SK-N-SH (cell line): Measurements from ENCODE around the gene EXOC3L1. TPM values are rescaled to one million over a fixed set of nuclear protein-coding genes. Genes with fewer than 3 reads are reported as not detected.

Experiments used
- CTCF ChIA-PET: fragments of 300-600, 350-600 bp; formaldehyde crosslinking; extraction: SDS; loops from one replicate; lab custom pipeline; 2021; lab: Yijun Ruan, JAX
- POLR2A ChIA-PET: fragments of 350-600 bp; sonication (Branson Sonifier 250); formaldehyde crosslinking; extraction: SDS; loops from one replicate; lab custom pipeline; 2020; ENCODE audit warnings: antibody characterized with exemption, inconsistent platforms; lab: Yijun Ruan, JAX
- DNase-seq: peaks from one replicate; pipeline ENCODE4 v3.0.0; 2012
- H2AFZ ChIP-seq: fragments of 200-600 bp; sonication (generic); 2 replicates; pipeline ENCODE4 v1.8.1; 2016; ENCODE audit warnings: antibody characterized with exemption, mild to moderate bottlenecking, low read depth
- H3F3A ChIP-seq: fragments of 200-600 bp; sonication (generic); replicated peaks from 2 replicates; pipeline ENCODE3; 2016; ENCODE audit warnings: antibody characterized with exemption, mild to moderate bottlenecking; ENCODE audit not compliant: insufficient read depth
- H3K27ac ChIP-seq, 2 experiments: fragments of 200-500 bp in 1 of 2; fragments of 200-600 bp in 1 of 2; sonication (Bioruptor generic) in 1 of 2; sonication (generic), shearing (Covaris generic) in 1 of 2; 2 replicates each; pipeline versions ENCODE4 v1.5.1 to v1.6.1; 2014 to 2016; ENCODE audit warnings: low read depth in 2 of 2, inconsistent platforms in 1 of 2, low read length in 1 of 2, mild to moderate bottlenecking in 1 of 2, mixed read lengths in 1 of 2
- H3K27me3 ChIP-seq: fragments of 200-600 bp; sonication (generic), shearing (Covaris generic); 2 replicates; pipeline ENCODE4 v1.6.1; 2016; ENCODE audit warnings: mixed run types; ENCODE audit not compliant: insufficient read depth
- H3K36me3 ChIP-seq, 2 experiments: fragments of 200-500 bp in 1 of 2; fragments of 200-600 bp in 1 of 2; sonication (Bioruptor generic) in 1 of 2; sonication (generic) in 1 of 2; replicated peaks in 1 of 2; 2 replicates each; pipeline versions ENCODE3 to v1.5.1; 2014 to 2016; ENCODE audit warnings: low read length in 1 of 2, mild to moderate bottlenecking in 1 of 2; ENCODE audit not compliant: insufficient read depth in 2 of 2, control insufficient read depth in 1 of 2
- H3K4me1 ChIP-seq, 2 experiments: fragments of 200-500 bp in 1 of 2; fragments of 200-600 bp in 1 of 2; sonication (Bioruptor generic) in 1 of 2; sonication (generic), shearing (Covaris generic) in 1 of 2; 2 replicates each; pipeline versions ENCODE4 v1.5.1 to v1.6.1; 2014 to 2016; ENCODE audit warnings: low read depth in 1 of 2, low read length in 1 of 2, mixed run types in 1 of 2; ENCODE audit not compliant: insufficient read depth in 2 of 2, control insufficient read depth in 1 of 2
- H3K4me2 ChIP-seq: fragments of 200-600 bp; sonication (generic), shearing (Covaris generic); 2 replicates; pipeline ENCODE4 v1.6.1; 2017; ENCODE audit warnings: mixed run types
- H3K4me3 ChIP-seq, 2 experiments: fragments of 200-500 bp in 1 of 2; fragments of 200-600 bp in 1 of 2; sonication (Bioruptor generic) in 1 of 2; sonication (generic), shearing (Covaris generic) in 1 of 2; 2 replicates each; pipeline versions ENCODE4 v1.5.1 to v1.8.1; 2014 to 2016; ENCODE audit warnings: low read depth in 2 of 2, inconsistent platforms in 1 of 2, low read length in 1 of 2, mild to moderate bottlenecking in 1 of 2, mixed read lengths in 1 of 2, moderate library complexity in 1 of 2
- H3K79me2 ChIP-seq: fragments of 200-600 bp; sonication (generic); 2 replicates; pipeline ENCODE4 v1.8.1; 2017; ENCODE audit warnings: mild to moderate bottlenecking; ENCODE audit not compliant: insufficient read depth
- H3K9ac ChIP-seq: fragments of 200-600 bp; sonication (generic); 2 replicates; pipeline ENCODE4 v1.6.1; 2017; ENCODE audit warnings: mixed run types
- H3K9me2 ChIP-seq: fragments of 200-600 bp; sonication (generic); 2 replicates; pipeline ENCODE4 v1.6.1; 2017; ENCODE audit warnings: mixed run types
- H3K9me3 ChIP-seq: fragments of 200-600 bp; sonication (generic); 2 replicates; pipeline ENCODE4 v1.6.1; 2017; ENCODE audit warnings: mixed run types, mild to moderate bottlenecking, moderate library complexity
- H4K20me1 ChIP-seq: fragments of 200-600 bp; sonication (generic); 2 replicates; pipeline ENCODE4 v1.6.1; 2017; ENCODE audit warnings: mild to moderate bottlenecking, mixed run types; ENCODE audit not compliant: insufficient read depth
- CHD2 ChIP-seq: fragments of 150-350 bp; IDR thresholded peaks from 2 replicates; pipeline ENCODE4 v1.6.1; 2018; ENCODE audit warnings: low read length; ENCODE audit not compliant: partially characterized antibody
- EP300 ChIP-seq, 2 experiments: IDR thresholded peaks; 2 replicates each; pipeline versions ENCODE4 v1.4.0 to v1.6.1; 2012; ENCODE audit warnings: borderline replicate concordance in 1 of 2, low read depth in 1 of 2, low read length in 1 of 2
- EZH2phosphoT487 ChIP-seq: fragments of 200-600 bp; sonication (generic); IDR thresholded peaks from 2 replicates; pipeline ENCODE4 v1.6.1; 2017; ENCODE audit warnings: low read depth, mixed run types, mild to moderate bottlenecking, antibody characterized with exemption, moderate library complexity, borderline replicate concordance
- FOSL2 ChIP-seq: IDR thresholded peaks from 2 replicates; pipeline ENCODE4 v1.4.0; 2012; ENCODE audit warnings: low read depth, mild to moderate bottlenecking, moderate library complexity, borderline replicate concordance
- FOXJ3 ChIP-seq: sonication (generic); formaldehyde crosslinking; IDR thresholded peaks from 2 replicates; pipeline ENCODE4 v1.5.1; 2020; ENCODE audit warnings: mild to moderate bottlenecking, missing genetic modification reagents
- FOXM1 ChIP-seq: IDR thresholded peaks from 2 replicates; pipeline ENCODE4 v1.4.0; 2012; ENCODE audit warnings: low read depth, mild to moderate bottlenecking
- GABPA ChIP-seq: IDR thresholded peaks from 2 replicates; pipeline ENCODE4 v1.4.0; 2012; ENCODE audit warnings: low read depth, mild to moderate bottlenecking
- GATA2 ChIP-seq: sonication (generic); formaldehyde crosslinking; IDR thresholded peaks from 2 replicates; pipeline ENCODE4 v1.5.0; 2020; ENCODE audit warnings: mild to moderate bottlenecking, missing genetic modification reagents
- JUND ChIP-seq: IDR thresholded peaks from 2 replicates; pipeline ENCODE4 v1.4.0; 2012
- MXI1 ChIP-seq: IDR thresholded peaks from 2 replicates; pipeline ENCODE4 v1.6.1; 2012; ENCODE audit warnings: mild to moderate bottlenecking, low read depth, low read length, improper control_type of control experiment
- NRF1 ChIP-seq: IDR thresholded peaks from 2 replicates; pipeline ENCODE4 v1.6.1; 2012; ENCODE audit warnings: low read depth, mild to moderate bottlenecking, low read length
- POLR2AphosphoS5 ChIP-seq: IDR thresholded peaks from 2 replicates; pipeline ENCODE4 v1.6.1; 2012; ENCODE audit warnings: low read depth, low read length
- RAD21 ChIP-seq: IDR thresholded peaks from 2 replicates; pipeline ENCODE4 v1.6.1; 2012; ENCODE audit warnings: mild to moderate bottlenecking, low read length
- RFX5 ChIP-seq: IDR thresholded peaks from 2 replicates; pipeline ENCODE4 v1.6.1; 2012; ENCODE audit warnings: mild to moderate bottlenecking, improper control_type of control experiment, low read length
- SIN3A ChIP-seq: IDR thresholded peaks from 2 replicates; pipeline ENCODE4 v1.6.1; 2012; ENCODE audit warnings: low read depth, mild to moderate bottlenecking, low read length, moderate library complexity, borderline replicate concordance
- SMC3 ChIP-seq: IDR thresholded peaks from 2 replicates; pipeline ENCODE4 v1.6.1; 2012; ENCODE audit warnings: low read depth, low read length, improper control_type of control experiment
- TAF1 ChIP-seq: IDR thresholded peaks from 2 replicates; pipeline ENCODE4 v1.6.1; 2012; ENCODE audit warnings: low read depth, mild to moderate bottlenecking, low read length, moderate library complexity, borderline replicate concordance
- TCF12 ChIP-seq: IDR thresholded peaks from 2 replicates; pipeline ENCODE4 v1.4.0; 2012
- TEAD4 ChIP-seq: IDR thresholded peaks from 2 replicates; pipeline ENCODE4 v1.4.0; 2012; ENCODE audit warnings: mild to moderate bottlenecking, borderline replicate concordance; ENCODE audit not compliant: insufficient read depth
- YY1 ChIP-seq: IDR thresholded peaks from 2 replicates; pipeline ENCODE4 v1.4.0; 2012; ENCODE audit warnings: low read depth, mild to moderate bottlenecking
- WGBS: methylation state at CpG from one replicate; pipeline ENCODE4 v1.1.6; 2017; ENCODE audit warnings: low lambda C conversion rate; 5-methylcytosine and 5-hydroxymethylcytosine counted together
- polyA plus RNA-seq, 3 experiments: library from polyadenylated mRNA; depleted of rRNA; stranded (reverse); fragments of >200 nt; gene quantifications; 2 replicates each; pipeline ENCODE4 v1.2.3, GENCODE V29; 2012
- TF ChIP-seq, protein P1 (sequence below): fragments of 200-600 bp; sonication (generic); IDR thresholded peaks from 2 replicates; pipeline ENCODE4 v1.6.1; 2017; ENCODE audit warnings: antibody characterized with exemption, mild to moderate bottlenecking, moderate library complexity
- TF ChIP-seq, protein P2 (sequence below): fragments of 150-350 bp; IDR thresholded peaks from 2 replicates; pipeline ENCODE4 v1.6.1; 2017; ENCODE audit warnings: antibody characterized with exemption, low read length, low read depth, borderline replicate concordance
- TF ChIP-seq, protein P3 (sequence below): IDR thresholded peaks from 2 replicates; pipeline ENCODE4 v1.4.0; 2012; ENCODE audit warnings: low read depth
- TF ChIP-seq, protein P4 (sequence below): fragments of 150-350 bp; IDR thresholded peaks from 2 replicates; pipeline ENCODE4 v1.6.1; 2016; ENCODE audit warnings: mild to moderate bottlenecking, low read depth, low read length
- TF ChIP-seq, protein P5 (sequence below): IDR thresholded peaks from 2 replicates; pipeline ENCODE4 v1.4.0; 2012; ENCODE audit warnings: low read depth, borderline replicate concordance

The EXOC3L1 gene
- polyA plus RNA-seq, 1 of the 3 experiments (the other 2 are of a cell fraction): 0.46 TPM

DNA sequence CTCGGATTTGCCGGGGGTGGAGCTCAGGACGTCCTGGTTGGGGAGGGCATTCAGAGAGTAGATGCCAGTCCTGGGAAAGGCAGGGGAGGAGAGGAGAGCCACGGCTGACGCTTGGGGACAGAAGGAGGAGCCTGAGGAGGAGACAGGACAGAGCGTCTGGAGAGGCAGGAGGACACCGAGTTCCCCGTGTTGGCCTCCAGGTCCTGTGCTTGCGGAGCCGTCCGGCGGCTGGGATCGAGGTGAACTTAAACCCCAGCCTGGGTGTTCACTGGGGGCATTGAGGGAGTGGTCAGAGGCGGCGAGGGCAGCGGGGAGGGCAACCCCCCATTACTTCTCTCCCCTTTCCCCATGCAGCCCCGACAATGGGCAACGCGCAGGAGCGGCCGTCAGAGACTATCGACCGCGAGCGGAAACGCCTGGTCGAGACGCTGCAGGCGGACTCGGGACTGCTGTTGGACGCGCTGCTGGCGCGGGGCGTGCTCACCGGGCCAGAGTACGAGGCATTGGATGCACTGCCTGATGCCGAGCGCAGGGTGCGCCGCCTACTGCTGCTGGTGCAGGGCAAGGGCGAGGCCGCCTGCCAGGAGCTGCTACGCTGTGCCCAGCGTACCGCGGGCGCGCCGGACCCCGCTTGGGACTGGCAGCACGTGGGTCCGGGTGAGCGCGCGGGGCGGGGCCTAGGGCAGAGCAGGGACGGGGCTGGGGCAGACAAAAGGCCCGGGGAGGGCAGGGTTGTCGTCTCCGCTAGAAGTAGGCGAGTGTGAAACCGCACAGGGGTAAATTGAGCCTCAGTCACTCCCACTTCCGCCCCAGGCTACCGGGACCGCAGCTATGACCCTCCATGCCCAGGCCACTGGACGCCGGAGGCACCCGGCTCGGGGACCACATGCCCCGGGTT lies 15.9 kb downstream of the EXOC3L1 start:
- peaks cover 39 to 60% of the 10 kb centered on the region in 2 experiments; a peak in 3 of 4 replicates for H3K4me1 ChIP-seq
- 6% methylated on average over 21 of the region's 71 CpGs for WGBS
- no peaks in the 10 kb centered on the region for H3K9me2 ChIP-seq
- DNase-seq: peak; percentile 90
- H3K27me3 ChIP-seq: no peaks in the 10 kb centered on the region
- peaks cover 19% of the 10 kb centered on the region; the same call in 1 of the 2 replicates for H3K79me2 ChIP-seq
- peak overlapping the region; percentile 48 for H3K9ac ChIP-seq
- peak overlapping the region; percentile 86 for H3K4me2 ChIP-seq
- peaks cover 6 to 8% of the 10 kb centered on the region in 2 experiments for H3K36me3 ChIP-seq
- peak overlapping the region; percentile 45 to 60 for H3K4me3 ChIP-seq
- peaks cover 10% of the 10 kb centered on the region for H4K20me1 ChIP-seq
- H3K27ac ChIP-seq: peak overlapping the region; percentile 67 to 86
- no peak overlapping the region; the same call in 1 of the 2 replicates for H2AFZ ChIP-seq
- CTCF ChIA-PET: interaction anchor here (0.6 to 5.1 kb wide), 12 partner anchors 10 to 221 kb away, joined by 3 to 26 read pairs (median 4); partner anchors contain the start of genes FBXL8, MATCAP1, TMEM208 and TRADD
- POLR2A ChIA-PET: interaction anchor here (0.6 to 3.8 kb wide), 10 partner anchors 9 to 160 kb away, joined by 3 to 37 read pairs (median 6); partner anchors contain the start of genes B3GNT9, HSF4, MATCAP1 and TMEM208
- no peaks in the 10 kb centered on the region for H3K9me3 ChIP-seq
- H3F3A ChIP-seq: peaks cover 39% of the 10 kb centered on the region
- TF ChIP-seq RFX5 (no peak), EP300 (IDR thresholded peaks at IDR 0.05; ENCODE audit: borderline replicate concordance in 1 of 2, low read depth in 1 of 2, low read length in 1 of 2) (no peak), SMC3 (no peak), POLR2AphosphoS5 (no peak; the same call in 1 of the 2 replicates), FOSL2 (no peak), JUND (no peak), NRF1 (no peak; the same call in 1 of the 2 replicates), GABPA (peak; percentile 19; the same call in 1 of the 2 replicates), TCF12 (no peak), FOXM1 (no peak), SIN3A (0 out of 2 replicates have a peak, but pooled peaks have one; percentile 67), FOXJ3 (CRISPR knock-in tag) (peak; percentile 63; the same call in 1 of the 2 replicates), TEAD4 (no peak), TAF1 (peak; percentile 48; the same call in 1 of the 2 replicates), YY1 (no peak), RAD21 (peak; percentile 16; the same call in 1 of the 2 replicates), EZH2phosphoT487 (no peak), CHD2 (peak; percentile 32), GATA2 (CRISPR knock-in tag) (peak; percentile 7; the same call in 1 of the 2 replicates), MXI1 (peak; percentile 90)
- TF ChIP-seq, protein P1, sequence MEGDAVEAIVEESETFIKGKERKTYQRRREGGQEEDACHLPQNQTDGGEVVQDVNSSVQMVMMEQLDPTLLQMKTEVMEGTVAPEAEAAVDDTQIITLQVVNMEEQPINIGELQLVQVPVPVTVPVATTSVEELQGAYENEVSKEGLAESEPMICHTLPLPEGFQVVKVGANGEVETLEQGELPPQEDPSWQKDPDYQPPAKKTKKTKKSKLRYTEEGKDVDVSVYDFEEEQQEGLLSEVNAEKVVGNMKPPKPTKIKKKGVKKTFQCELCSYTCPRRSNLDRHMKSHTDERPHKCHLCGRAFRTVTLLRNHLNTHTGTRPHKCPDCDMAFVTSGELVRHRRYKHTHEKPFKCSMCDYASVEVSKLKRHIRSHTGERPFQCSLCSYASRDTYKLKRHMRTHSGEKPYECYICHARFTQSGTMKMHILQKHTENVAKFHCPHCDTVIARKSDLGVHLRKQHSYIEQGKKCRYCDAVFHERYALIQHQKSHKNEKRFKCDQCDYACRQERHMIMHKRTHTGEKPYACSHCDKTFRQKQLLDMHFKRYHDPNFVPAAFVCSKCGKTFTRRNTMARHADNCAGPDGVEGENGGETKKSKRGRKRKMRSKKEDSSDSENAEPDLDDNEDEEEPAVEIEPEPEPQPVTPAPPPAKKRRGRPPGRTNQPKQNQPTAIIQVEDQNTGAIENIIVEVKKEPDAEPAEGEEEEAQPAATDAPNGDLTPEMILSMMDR: no peak; the same call in 1 of the 2 replicates
- TF ChIP-seq, protein P2, sequence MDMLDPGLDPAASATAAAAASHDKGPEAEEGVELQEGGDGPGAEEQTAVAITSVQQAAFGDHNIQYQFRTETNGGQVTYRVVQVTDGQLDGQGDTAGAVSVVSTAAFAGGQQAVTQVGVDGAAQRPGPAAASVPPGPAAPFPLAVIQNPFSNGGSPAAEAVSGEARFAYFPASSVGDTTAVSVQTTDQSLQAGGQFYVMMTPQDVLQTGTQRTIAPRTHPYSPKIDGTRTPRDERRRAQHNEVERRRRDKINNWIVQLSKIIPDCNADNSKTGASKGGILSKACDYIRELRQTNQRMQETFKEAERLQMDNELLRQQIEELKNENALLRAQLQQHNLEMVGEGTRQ: 0 out of 2 replicates have a peak, but pooled peaks have one; percentile 34
- TF ChIP-seq, protein P3, sequence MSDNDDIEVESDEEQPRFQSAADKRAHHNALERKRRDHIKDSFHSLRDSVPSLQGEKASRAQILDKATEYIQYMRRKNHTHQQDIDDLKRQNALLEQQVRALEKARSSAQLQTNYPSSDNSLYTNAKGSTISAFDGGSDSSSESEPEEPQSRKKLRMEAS: no peak
- TF ChIP-seq, protein P4, sequence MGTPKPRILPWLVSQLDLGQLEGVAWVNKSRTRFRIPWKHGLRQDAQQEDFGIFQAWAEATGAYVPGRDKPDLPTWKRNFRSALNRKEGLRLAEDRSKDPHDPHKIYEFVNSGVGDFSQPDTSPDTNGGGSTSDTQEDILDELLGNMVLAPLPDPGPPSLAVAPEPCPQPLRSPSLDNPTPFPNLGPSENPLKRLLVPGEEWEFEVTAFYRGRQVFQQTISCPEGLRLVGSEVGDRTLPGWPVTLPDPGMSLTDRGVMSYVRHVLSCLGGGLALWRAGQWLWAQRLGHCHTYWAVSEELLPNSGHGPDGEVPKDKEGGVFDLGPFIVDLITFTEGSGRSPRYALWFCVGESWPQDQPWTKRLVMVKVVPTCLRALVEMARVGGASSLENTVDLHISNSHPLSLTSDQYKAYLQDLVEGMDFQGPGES: no peak
- TF ChIP-seq, protein P5, sequence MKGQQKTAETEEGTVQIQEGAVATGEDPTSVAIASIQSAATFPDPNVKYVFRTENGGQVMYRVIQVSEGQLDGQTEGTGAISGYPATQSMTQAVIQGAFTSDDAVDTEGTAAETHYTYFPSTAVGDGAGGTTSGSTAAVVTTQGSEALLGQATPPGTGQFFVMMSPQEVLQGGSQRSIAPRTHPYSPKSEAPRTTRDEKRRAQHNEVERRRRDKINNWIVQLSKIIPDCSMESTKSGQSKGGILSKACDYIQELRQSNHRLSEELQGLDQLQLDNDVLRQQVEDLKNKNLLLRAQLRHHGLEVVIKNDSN: peak; percentile 80
